Measurements from ENCODE around the gene DDOST. TPM values are rescaled to one million over a fixed set of nuclear protein-coding genes. Genes with fewer than 3 reads are reported as not detected.

Gene DDOST
- total RNA-seq, 2 experiments from 2014 or later, result 140 to 159 TPM

GRCh38 chr1:20634065-20634593, 27.0 kb downstream of the DDOST start:
- Mint-ChIP-seq H3K9me3 (peaks cover 2% of the 10 kb centered on the region), H3K27ac (peak overlapping the region; percentile 73), H3K4me3 (peak overlapping the region; percentile 81), H3K27me3 (peaks cover under 1% of the 10 kb centered on the region), H3K4me1 (ENCODE audit: low read depth) (peaks cover 11% of the 10 kb centered on the region), H3K36me3 (ENCODE audit: low read depth) (no peaks in the 10 kb centered on the region)
- ATAC-seq (peak; percentile 28), DNase-seq (peak; percentile 33)
- intact Hi-C loops (cut with micrococcal nuclease), result no loop called here
- ChIA-PET CTCF (interaction anchor here (0.6 to 3.2 kb wide), 33 partner anchors 9 to 561 kb away, joined by 3 to 31 read pairs (median 5); partner anchors contain the start of genes DDOST, FAM43B and MUL1), POLR2A (interaction anchor here (0.6 to 1.8 kb wide), 4 partner anchors 14 to 30 kb away, joined by 3 to 6 read pairs (median 3); no protein-coding TSS in a partner anchor)
- TF ChIP-seq CTCF (IDR thresholded peaks at IDR 0.05), result no peak

GRCh38 chr1:20633190-20634064, 27.7 kb downstream of the DDOST start, which contains the start of gene PINK1:
PINK1 (plus strand) TSS chr1:20633458; CDS start chr1:20633549, 91 bp downstream.
- CTCF ChIA-PET, result interaction anchor here (0.6 to 3.2 kb wide), 44 partner anchors 8 to 1128 kb away, joined by 3 to 31 read pairs (median 4); partner anchors contain the start of genes DDOST, FAM43B and MUL1
- peaks cover 3% of the 10 kb centered on the region for H3K9me3 Mint-ChIP-seq
- H3K27me3 Mint-ChIP-seq, result peaks cover 2% of the 10 kb centered on the region
- intact Hi-C loops (cut with micrococcal nuclease), result no loop called here
- DNase-seq, result peak; percentile 86
- H3K4me1 Mint-ChIP-seq (ENCODE audit: low read depth), result peaks cover 11% of the 10 kb centered on the region
- peak within 1 kb of the TSS; percentile 81 for H3K4me3 Mint-ChIP-seq
- peak; percentile 99 for TF ChIP-seq CTCF (IDR thresholded peaks at IDR 0.05)
- H3K27ac Mint-ChIP-seq, result peak within 1 kb of the TSS; percentile 73
- POLR2A ChIA-PET, result interaction anchor here (0.6 to 1.8 kb wide), 4 partner anchors 15 to 31 kb away, joined by 3 to 6 read pairs (median 3); no protein-coding TSS in a partner anchor
- H3K36me3 Mint-ChIP-seq (ENCODE audit: low read depth), result no peaks in the 10 kb centered on the region
- peak; percentile 92 for ATAC-seq

- intact Hi-C loops (cut with micrococcal nuclease), result no loop called here
- DNase-seq, result no peak
- H3K4me1 Mint-ChIP-seq (ENCODE audit: low read depth), result peaks cover 11% of the 10 kb centered on the region
- H3K27me3 Mint-ChIP-seq, result peaks cover 6% of the 10 kb centered on the region
- H3K27ac Mint-ChIP-seq, result no peak overlapping the region
- ChIA-PET CTCF (interaction anchor here (0.6 to 3.2 kb wide), 22 partner anchors 8 to 1129 kb away, joined by 3 to 31 read pairs (median 6); partner anchors contain the start of genes DDOST and FAM43B), POLR2A (no interaction called here)
- peaks cover 7% of the 10 kb centered on the region for H3K9me3 Mint-ChIP-seq
- no peaks in the 10 kb centered on the region for H3K36me3 Mint-ChIP-seq (ENCODE audit: low read depth)
- H3K4me3 Mint-ChIP-seq, result peak overlapping the region; percentile 62
- no peak for ATAC-seq
- no peak for TF ChIP-seq CTCF (IDR thresholded peaks at IDR 0.05)
Observed at GRCh38 chr1:20632386-20632785, 28.8 kb downstream of the DDOST start.

- Mint-ChIP-seq H3K9me3 (peaks cover 7% of the 10 kb centered on the region), H3K4me3 (no peak overlapping the region), H3K27me3 (peaks cover 6% of the 10 kb centered on the region), H3K27ac (no peak overlapping the region), H3K36me3 (ENCODE audit: low read depth) (no peaks in the 10 kb centered on the region), H3K4me1 (ENCODE audit: low read depth) (peaks cover 11% of the 10 kb centered on the region)
- no peak for ATAC-seq
- CTCF ChIA-PET, result interaction anchor here (0.6 to 1.8 kb wide), 6 partner anchors 9 to 222 kb away, joined by 3 to 8 read pairs (median 3); no protein-coding TSS in a partner anchor
- no peak for DNase-seq
- TF ChIP-seq CTCF (IDR thresholded peaks at IDR 0.05), result no peak
- intact Hi-C loops (cut with micrococcal nuclease), result no loop called here
- POLR2A ChIA-PET, result no interaction called here
Observed at GRCh38 chr1:20630729-20631128, 30.4 kb downstream of the DDOST start.
